Thymus (tissue), 11 donors: Measurements from ENCODE around the gene PRKAG2. TPM values are rescaled to one million over a fixed set of nuclear protein-coding genes. Genes with fewer than 3 reads are reported as not detected.

Experiments
- DNase-seq, 9 donors: peaks; one replicate each; pipeline ENCODE4 v3.0.0-alpha.2; 2013; ENCODE audit warnings: low spot score in 9 of 9, low read depth in 6 of 9, missing footprints in 1 of 9
- H3K27ac ChIP-seq, 2 donors: one replicate each; pipeline ENCODE4 v1.5.1; 2013; ENCODE audit warnings: control low read depth in 1 of 2, low read depth in 1 of 2, low read length in 1 of 2, mild to moderate bottlenecking in 1 of 2, moderate library complexity in 1 of 2
- H3K27me3 ChIP-seq, 2 donors: one replicate each; pipeline ENCODE4 v1.5.1; 2013; ENCODE audit warnings: low read length in 1 of 2; ENCODE audit not compliant: control insufficient read depth in 2 of 2, insufficient read depth in 1 of 2
- H3K36me3 ChIP-seq, 2 donors: one replicate each; pipeline ENCODE4 v1.5.1; 2013; ENCODE audit warnings: low read length in 1 of 2, mild to moderate bottlenecking in 1 of 2, moderate library complexity in 1 of 2; ENCODE audit not compliant: control insufficient read depth in 2 of 2, insufficient read depth in 2 of 2
- H3K4me1 ChIP-seq, 2 donors: one replicate each; pipeline ENCODE4 v1.5.1; 2013; ENCODE audit warnings: low read length in 2 of 2; ENCODE audit not compliant: control insufficient read depth in 2 of 2, insufficient read depth in 2 of 2
- H3K4me3 ChIP-seq, 2 donors: one replicate each; pipeline ENCODE4 v1.5.1; 2013; ENCODE audit warnings: low read length in 2 of 2, control low read depth in 1 of 2, mild to moderate bottlenecking in 1 of 2
- H3K9me3 ChIP-seq, 2 donors: one replicate each; pipeline ENCODE4 v1.5.1; 2013; ENCODE audit warnings: low read length in 1 of 2, mild to moderate bottlenecking in 1 of 2; ENCODE audit not compliant: control insufficient read depth in 2 of 2, insufficient read depth in 1 of 2
- WGBS: extraction: QIAGEN DNeasy Blood & Tissue Kit; methylation state at CpG from one replicate; pipeline ENCODE4 v1.1.7; 2013; 5-methylcytosine and 5-hydroxymethylcytosine counted together
- polyA plus RNA-seq: library from polyadenylated mRNA; stranded (reverse); fragments of 200-250 nt; gene quantifications from one replicate; pipeline ENCODE4 v1.2.3, GENCODE V29; 2013
- total RNA-seq: library from RNA; stranded (reverse); fragments of 120-200 nt; gene quantifications from one replicate; pipeline ENCODE4 v1.2.4, GENCODE V29; 2013
- donor health status: healthy.

Gene PRKAG2
- total and polyA plus RNA-seq, 2 donors: 5.1 to 33.7 TPM

DNA sequence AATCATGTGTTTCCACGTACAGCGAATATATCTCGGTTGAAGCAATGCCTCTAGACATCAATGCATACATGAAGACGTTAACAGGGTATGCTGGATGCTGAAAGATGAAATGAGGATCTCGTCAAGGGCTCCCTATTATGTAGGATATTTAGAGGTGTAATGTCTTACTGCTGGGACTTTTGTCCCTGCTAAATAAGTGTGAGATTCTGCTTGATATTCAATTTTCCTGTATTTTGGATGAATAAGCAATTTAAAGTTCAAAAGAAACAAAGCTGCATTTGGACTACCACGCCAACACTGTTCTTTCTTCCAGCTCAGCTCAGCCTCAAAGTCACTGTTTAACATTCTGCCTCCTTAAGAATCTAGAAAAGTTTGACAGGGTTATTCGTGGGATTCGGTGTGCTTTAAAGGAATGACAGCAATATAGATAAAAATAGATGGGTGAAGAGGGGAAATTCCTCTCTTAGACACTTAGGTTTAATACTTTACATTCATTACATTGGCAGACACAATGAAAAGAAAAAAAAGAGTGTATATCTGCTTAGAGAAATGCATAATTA is 247.1 kb downstream of the PRKAG2 start:
- no peaks in the 10 kb centered on the region for H3K36me3 ChIP-seq
- DNase-seq: no peak
- H3K9me3 ChIP-seq: no peaks in the 10 kb centered on the region
- no peak overlapping the region for H3K27ac ChIP-seq
- H3K27me3 ChIP-seq: peaks cover 6 to 24% of the 10 kb centered on the region in 2 donors
- H3K4me3 ChIP-seq: no peak overlapping the region
- WGBS: 96% methylated on average over 8 of the region's 8 CpGs
- peaks cover 3 to 12% of the 10 kb centered on the region in 2 donors for H3K4me1 ChIP-seq

DNA sequence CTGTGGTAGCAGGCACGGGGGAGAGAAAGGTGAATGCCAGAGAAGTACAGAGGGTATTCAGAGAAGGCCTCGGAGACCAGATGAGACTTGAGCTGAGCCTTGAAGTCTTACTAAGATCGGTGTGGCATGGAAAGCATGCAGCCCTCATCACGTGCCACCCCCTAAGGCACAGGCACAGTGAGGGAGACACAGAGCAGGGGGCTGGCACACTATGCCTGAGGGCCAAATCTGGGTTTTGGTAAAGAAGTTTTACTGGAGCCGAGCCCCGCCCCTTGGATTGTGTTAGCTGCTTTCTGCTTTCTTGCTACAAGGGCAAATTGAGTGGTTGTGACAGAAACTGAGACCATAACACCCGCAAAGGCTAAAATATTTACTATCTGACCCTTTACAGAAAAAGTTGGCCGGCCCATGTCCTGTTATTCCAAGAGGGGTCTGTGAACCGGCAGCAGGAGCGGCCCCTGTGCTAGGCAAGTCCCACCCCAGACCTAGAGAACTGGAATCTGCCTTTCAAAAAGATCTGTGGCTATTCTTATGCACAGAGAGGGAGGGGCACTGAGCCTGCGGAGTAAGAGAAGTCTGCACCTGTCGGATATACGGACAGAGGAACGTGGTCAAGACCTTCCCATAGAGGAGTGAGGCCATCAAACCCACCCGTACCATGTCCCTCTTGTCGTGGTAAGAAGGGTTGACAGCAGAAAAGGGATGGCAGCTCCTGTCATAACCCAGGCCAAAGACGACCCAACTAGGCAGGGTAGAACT is 247.9 kb downstream of the PRKAG2 start:
- 97% methylated on average over 17 of the region's 17 CpGs for WGBS
- Histone ChIP-seq H3K9me3 (no peaks in the 10 kb centered on the region), H3K27ac (no peak overlapping the region), H3K4me3 (no peak overlapping the region), H3K36me3 (no peaks in the 10 kb centered on the region), H3K4me1 (peaks cover 3 to 12% of the 10 kb centered on the region in 2 donors), H3K27me3 (peaks cover 6 to 24% of the 10 kb centered on the region in 2 donors)
- no peak for DNase-seq

DNA sequence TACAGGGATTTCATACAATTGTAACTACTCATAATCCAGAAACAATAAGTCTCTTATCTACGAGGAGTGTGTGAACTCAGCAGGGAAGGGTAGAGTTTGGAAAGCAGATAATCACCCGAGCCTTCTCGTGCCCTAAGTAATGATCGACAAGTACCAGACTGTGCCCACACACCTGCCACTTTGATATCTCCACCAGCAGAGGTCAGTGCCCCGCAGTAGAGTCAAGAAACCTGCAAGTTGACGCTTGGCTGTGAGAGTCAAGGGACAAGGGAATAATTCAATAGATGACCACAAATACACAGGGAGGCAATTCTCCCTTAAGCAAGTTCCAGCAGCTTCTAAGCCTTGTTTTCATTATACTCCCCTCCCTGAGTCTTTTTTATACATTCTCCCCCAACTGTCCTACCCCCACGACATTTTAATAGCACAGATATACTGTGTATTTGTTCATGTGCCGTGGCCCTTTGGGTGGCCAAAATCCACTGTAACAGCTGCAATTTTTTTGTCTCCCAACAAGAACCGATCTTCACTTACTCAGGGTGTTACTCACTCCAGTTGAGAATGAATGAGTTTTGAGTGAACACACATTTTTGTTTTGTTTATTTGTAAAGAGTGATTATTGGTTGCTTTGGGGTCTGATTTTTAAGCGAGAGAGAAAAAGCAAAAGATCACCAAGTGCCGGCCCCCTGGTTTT is 250.3 kb downstream of the PRKAG2 start:
- Histone ChIP-seq H3K9me3 (no peaks in the 10 kb centered on the region), H3K4me3 (no peak overlapping the region), H3K36me3 (no peaks in the 10 kb centered on the region), H3K27me3 (peaks cover 4 to 13% of the 10 kb centered on the region in 2 donors), H3K4me1 (peaks cover 0 to 6% of the 10 kb centered on the region in 2 donors), H3K27ac (no peak overlapping the region)
- DNase-seq: peak in 3 of 9 donors; percentile 5 to 23 (median 9)
- 92% methylated on average over 11 of the region's 11 CpGs for WGBS

DNA sequence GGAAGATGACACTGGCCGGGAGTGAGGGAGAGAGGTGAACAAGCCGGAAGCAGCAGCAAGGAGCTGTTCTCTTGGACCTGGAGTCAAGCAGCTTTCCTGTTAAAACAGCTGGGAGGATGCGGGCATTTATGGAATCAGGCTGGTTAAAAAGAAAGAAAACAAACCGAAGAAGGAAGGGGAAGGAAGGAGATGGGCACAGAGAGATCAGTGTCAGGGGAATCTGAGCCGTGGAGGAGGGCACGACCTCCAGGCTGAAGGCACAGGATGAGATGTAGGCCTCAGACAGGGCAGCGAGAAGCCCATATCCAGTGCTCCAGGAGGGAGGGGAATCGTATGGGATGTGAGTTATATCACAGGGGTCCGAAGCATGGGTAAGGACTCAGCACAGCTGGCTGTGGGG is 251.3 kb downstream of the PRKAG2 start:
- Histone ChIP-seq H3K9me3 (no peaks in the 10 kb centered on the region), H3K4me1 (no peaks in the 10 kb centered on the region), H3K27ac (no peak overlapping the region), H3K36me3 (no peaks in the 10 kb centered on the region), H3K4me3 (no peak overlapping the region), H3K27me3 (peaks cover 0 to 4% of the 10 kb centered on the region in 2 donors)
- 94% methylated on average over 9 of the region's 9 CpGs for WGBS
- no peak for DNase-seq

DNA sequence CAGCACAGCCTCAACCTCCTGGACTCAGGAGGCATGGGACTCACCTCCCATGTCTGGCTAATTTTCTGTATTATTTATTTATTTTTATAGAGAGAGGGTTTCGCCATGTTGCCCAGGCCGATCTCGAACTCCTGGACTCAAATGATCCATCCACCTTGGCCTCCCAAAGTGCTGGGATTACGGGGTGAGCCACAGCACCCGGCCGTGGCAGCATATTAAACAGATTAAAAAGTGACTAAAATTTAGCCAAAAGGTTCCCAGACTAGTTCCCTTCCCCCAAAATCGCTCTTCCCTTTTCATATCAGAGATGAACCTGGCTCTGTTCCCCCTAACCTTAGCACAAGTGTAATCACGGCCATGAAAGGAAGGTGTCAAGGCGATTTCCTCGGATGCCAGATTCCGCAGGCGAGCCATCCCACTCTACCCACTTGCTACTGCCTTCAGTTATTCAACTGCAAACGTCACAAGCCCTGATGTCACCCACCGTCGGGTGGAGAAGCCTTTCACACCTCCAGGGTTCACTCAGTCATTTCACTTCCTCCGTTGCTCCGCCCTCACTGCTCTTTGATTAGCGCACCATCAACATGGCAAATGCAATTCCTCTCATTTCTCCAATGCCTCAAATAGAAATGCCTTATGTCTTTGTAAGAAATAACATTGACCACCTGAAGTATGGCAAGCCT is 252.5 kb downstream of the PRKAG2 start:
- no peaks in the 10 kb centered on the region for H3K27me3 ChIP-seq
- no peaks in the 10 kb centered on the region for H3K4me1 ChIP-seq
- DNase-seq: no peak
- no peak overlapping the region for H3K4me3 ChIP-seq
- 96% methylated on average over 18 of the region's 18 CpGs for WGBS
- no peak overlapping the region for H3K27ac ChIP-seq
- no peaks in the 10 kb centered on the region for H3K36me3 ChIP-seq
- no peaks in the 10 kb centered on the region for H3K9me3 ChIP-seq

DNA sequence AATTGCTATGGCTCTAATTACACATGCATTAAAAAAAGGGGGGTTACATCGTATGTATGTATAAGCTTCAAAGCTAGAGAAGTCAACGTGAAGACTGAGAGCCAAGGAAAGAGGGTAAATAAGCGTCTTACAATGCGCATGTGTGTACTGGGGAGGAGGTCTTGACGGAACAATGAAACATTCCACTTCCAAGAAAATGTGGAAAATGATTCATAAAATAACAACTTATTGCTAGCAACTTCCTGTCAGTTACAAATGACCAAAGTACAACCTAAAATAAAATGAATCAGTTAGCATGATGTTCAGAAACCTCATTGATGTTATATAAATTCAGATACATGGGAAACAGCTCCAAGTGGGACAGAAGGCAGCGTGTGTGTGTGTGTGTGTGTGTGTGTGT is 253.1 kb downstream of the PRKAG2 start:
- WGBS: 97% methylated on average over 6 of the region's 6 CpGs
- no peak overlapping the region for H3K4me3 ChIP-seq
- H3K9me3 ChIP-seq: no peaks in the 10 kb centered on the region

DNA sequence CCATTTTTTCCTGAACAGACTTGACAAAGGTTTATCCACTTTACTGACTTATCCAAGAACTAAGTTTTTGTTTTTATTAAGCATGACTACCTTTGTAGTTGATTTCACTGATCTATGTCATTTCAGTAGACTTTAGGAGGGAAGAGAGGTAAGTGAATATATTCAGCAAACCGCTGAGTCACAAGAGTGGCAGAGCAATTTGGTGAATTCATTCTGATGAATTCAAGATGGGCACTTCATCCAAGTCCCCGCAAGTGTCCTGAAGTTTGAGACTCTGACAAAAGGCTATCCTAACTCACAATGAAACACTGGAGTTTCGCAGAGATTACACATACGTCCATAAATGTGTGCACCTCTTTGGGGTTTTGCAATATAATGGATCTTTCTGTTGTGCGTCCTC is 255.0 kb downstream of the PRKAG2 start:
- Histone ChIP-seq H3K9me3 (no peaks in the 10 kb centered on the region), H3K4me3 (no peak overlapping the region), H3K27me3 (no peaks in the 10 kb centered on the region), H3K27ac (no peak overlapping the region), H3K36me3 (no peaks in the 10 kb centered on the region), H3K4me1 (no peaks in the 10 kb centered on the region)
- 97% methylated on average over 5 of the region's 5 CpGs for WGBS
- no peak for DNase-seq

More for the DNA sequence above, 253.1 kb downstream of the PRKAG2 start:
- Histone ChIP-seq H3K36me3 (no peaks in the 10 kb centered on the region), H3K27ac (no peak overlapping the region), H3K27me3 (no peaks in the 10 kb centered on the region), H3K4me1 (no peaks in the 10 kb centered on the region)
- no peak for DNase-seq

DNA sequence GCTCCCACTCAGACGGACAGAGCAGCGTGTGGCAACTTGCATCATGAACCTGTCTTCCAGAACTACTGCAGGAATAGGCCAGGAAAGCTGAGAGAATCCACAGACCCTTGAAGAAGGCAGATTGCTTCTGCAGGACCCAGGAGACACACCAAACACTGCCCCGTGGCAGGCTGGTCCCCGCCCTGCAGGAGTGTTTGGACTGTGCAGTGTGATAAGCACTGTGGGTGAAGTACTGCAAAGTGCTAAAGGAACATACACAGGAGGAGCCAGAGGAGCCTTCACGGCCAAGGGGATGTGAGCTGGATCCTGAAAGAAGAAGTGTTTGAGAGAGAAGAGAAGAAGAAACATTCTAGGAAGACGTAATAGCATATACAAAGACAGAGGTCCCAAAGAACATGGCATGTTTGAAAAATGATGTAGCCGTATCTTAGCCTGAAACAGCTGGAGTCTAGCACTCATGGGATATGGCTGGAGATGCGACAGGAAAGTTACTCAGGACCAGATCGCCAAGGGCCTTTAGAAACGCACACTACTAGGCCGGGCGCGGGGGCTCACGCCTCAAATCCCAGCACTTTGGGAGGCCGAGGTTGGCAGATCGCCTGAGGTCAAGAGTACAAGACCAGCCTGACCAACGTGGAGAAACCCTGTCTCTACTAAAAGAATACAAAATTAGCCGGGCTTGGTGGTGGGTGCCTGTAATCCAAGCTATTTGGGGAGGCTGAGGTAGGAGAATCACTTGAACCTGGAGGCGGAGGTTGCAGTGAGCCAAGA is 260.3 kb downstream of the PRKAG2 start:
- WGBS: 89% methylated on average over 19 of the region's 19 CpGs
- Histone ChIP-seq H3K36me3 (no peaks in the 10 kb centered on the region), H3K27ac (no peak overlapping the region), H3K4me1 (no peaks in the 10 kb centered on the region), H3K27me3 (no peaks in the 10 kb centered on the region), H3K4me3 (no peak overlapping the region), H3K9me3 (no peaks in the 10 kb centered on the region)
- no peak for DNase-seq
